GM12878 (cell line): Measurements from ENCODE around the gene ADAM10. TPM values are rescaled to one million over a fixed set of nuclear protein-coding genes. Genes with fewer than 3 reads are reported as not detected.

Experiments used
- ATAC-seq: fragments of 200-7000 bp; cut with Tn5 transposase; 3 replicates; pipeline ENCODE4 v1.9.1; 2020; ENCODE audit warnings: mild to moderate bottlenecking, moderate library complexity
- BruUV-seq: library from RNA; stranded (reverse); fragments of 400-500 nt; replicated peaks from 2 replicates; lab custom pipeline; 2021; lab: Mats Ljungman, UMichigan
- CTCF ChIA-PET: fragments of 300-600 bp; sonication (Branson Sonifier 250); formaldehyde crosslinking; extraction: SDS; loops from one replicate; lab custom pipeline; 2021; ENCODE audit warnings: inconsistent platforms; lab: Yijun Ruan, JAX
- POLR2A ChIA-PET: fragments of 350-600 bp; formaldehyde crosslinking; extraction: SDS; loops from one replicate; lab custom pipeline; 2021; ENCODE audit warnings: inconsistent platforms; lab: Charles Lee
- RAD21 ChIA-PET: fragments of 300-600 bp; sonication (Branson Sonifier 250); formaldehyde crosslinking; loops from one replicate; lab custom pipeline; 2023; ENCODE audit warnings: antibody characterized with exemption; ENCODE audit not compliant: unreplicated experiment; lab: Charles Lee
- SMC1A ChIA-PET: fragments of 300-600 bp; sonication (Branson Sonifier 250); formaldehyde crosslinking; loops from one replicate; lab custom pipeline; 2023; ENCODE audit not compliant: unreplicated experiment, uncharacterized antibody; lab: Charles Lee
- DNase-seq: peaks from one replicate; pipeline ENCODE4 v3.0.0-alpha.2; 2011; ENCODE audit warnings: low read depth, low spot score
- FAIRE-seq: peaks from 3 replicates; lab custom pipeline; 2011; peaks lifted over from hg19 to GRCh38; lab: Jason Lieb, UNC
- H2AFZ ChIP-seq: 2 replicates; pipeline ENCODE4 v1.6.0; 2011; ENCODE audit warnings: low read depth, low read length, control low read depth; ENCODE audit not compliant: control insufficient read depth
- H3K27ac ChIP-seq: 2 replicates; pipeline ENCODE4 v1.5.1; 2011; ENCODE audit warnings: control low read depth; ENCODE audit not compliant: control insufficient read depth, insufficient read depth
- H3K27me3 ChIP-seq, 2 experiments: replicated peaks in 1 of 2; 2 replicates each; pipeline versions ENCODE4 v1.6.0 to v1.6.1; 2011; ENCODE audit warnings: low read length in 1 of 2; ENCODE audit not compliant: control insufficient read depth in 2 of 2, insufficient read depth in 2 of 2
- H3K36me3 ChIP-seq, 2 experiments: 2 replicates each; pipeline ENCODE4 v1.5.1; 2011; ENCODE audit warnings: low read length in 1 of 2; ENCODE audit not compliant: control insufficient read depth in 2 of 2, insufficient read depth in 2 of 2
- H3K4me1 ChIP-seq: 2 replicates; pipeline ENCODE4 v1.6.1; 2011; ENCODE audit warnings: mild to moderate bottlenecking, low read length, moderate library complexity, mixed read lengths; ENCODE audit not compliant: control insufficient read depth, insufficient read depth
- H3K4me2 ChIP-seq: 2 replicates; pipeline ENCODE4 v1.6.0; 2011; ENCODE audit warnings: control low read depth; ENCODE audit not compliant: control insufficient read depth, insufficient read depth
- H3K4me3 ChIP-seq: fragments of 200-600 bp; sonication (generic); 2 replicates; pipeline ENCODE4 v1.5.1; 2016
- H3K79me2 ChIP-seq: 2 replicates; pipeline ENCODE4 v1.6.0; 2011; ENCODE audit warnings: low read length; ENCODE audit not compliant: control insufficient read depth, insufficient read depth
- H3K9ac ChIP-seq: 2 replicates; pipeline ENCODE4 v1.8.0; 2011; ENCODE audit warnings: low read length, control low read depth, mixed read lengths; ENCODE audit not compliant: control insufficient read depth, insufficient read depth
- H3K9me3 ChIP-seq: replicated peaks from 3 replicates; pipeline ENCODE4 v1.5.1; 2011; ENCODE audit warnings: mild to moderate bottlenecking, low read length; ENCODE audit not compliant: control insufficient read depth, insufficient read depth
- H4K20me1 ChIP-seq: 2 replicates; pipeline ENCODE4 v1.6.0; 2011; ENCODE audit not compliant: control insufficient read depth, insufficient read depth
- BRCA1 ChIP-seq: IDR thresholded peaks from 2 replicates; pipeline ENCODE4 v1.6.1; 2011; ENCODE audit warnings: low read depth, low read length, improper control_type of control experiment
- EED ChIP-seq: sonication (generic); IDR thresholded peaks from 2 replicates; pipeline ENCODE4 v1.6.1; 2016; ENCODE audit warnings: antibody characterized with exemption, low read depth
- HDAC2 ChIP-seq: fragments of 200-600 bp; sonication (generic); IDR thresholded peaks from 2 replicates; pipeline ENCODE4 v1.6.1; 2017
- NR2C2 ChIP-seq: IDR thresholded peaks from 2 replicates; pipeline ENCODE4 v1.6.1; 2011; ENCODE audit warnings: borderline replicate concordance, low read depth; ENCODE audit not compliant: control insufficient read depth, insufficient read length
- ZNF207 ChIP-seq: fragments of 450-650 bp; IDR thresholded peaks from 2 replicates; pipeline ENCODE4 v1.6.1; 2014; ENCODE audit warnings: antibody characterized with exemption, mild to moderate bottlenecking, borderline replicate concordance
- ZNF384 ChIP-seq: IDR thresholded peaks from 2 replicates; pipeline ENCODE4 v1.6.1; 2012; ENCODE audit warnings: low read depth, mild to moderate bottlenecking, low read length, improper control_type of control experiment, borderline replicate concordance
- in situ Hi-C: fragments of 300-500 bp; cut with MboI; formaldehyde crosslinking; loops from 9 replicates; pipeline ENCODE4 v1.14.3; 2018; ENCODE audit warnings: mixed read lengths
- intact Hi-C: fragments of 100-400 bp; cut with micrococcal nuclease; formaldehyde crosslinking; loops from one replicate; pipeline ENCODE4 v1.14.2; 2022; ENCODE audit not compliant: unreplicated experiment
- polyA plus RNA-seq, 11 experiments: library from polyadenylated mRNA; depleted of rRNA in 4 of 11; unstranded in 6 of 11; stranded (reverse) in 5 of 11; fragments of >200 nt; fragmentation: Nextera tagmentation in 4 of 11; fragmentation: Illumina TruSeq in 1 of 11; extraction: Ambion mirVana in 4 of 11; extraction: Trizol in 1 of 11; gene quantifications; 1 replicate in 1 of 11; 2 replicates in 10 of 11; pipeline versions ENCODE4 v1.2.1 to v1.2.3, GENCODE V29; 2011 to 2016; ENCODE audit warnings: inconsistent platforms in 2 of 11, missing spikeins in 2 of 11, low read depth in 1 of 11
- total RNA-seq, 4 experiments: library from RNA; depleted of rRNA in 3 of 4; stranded (reverse); fragments of >200 nt in 3 of 4; fragmentation: Illumina TruSeq in 1 of 4; extraction: Trizol in 1 of 4; gene quantifications; 2 replicates each; pipeline versions ENCODE4 v1.2.1 to v1.2.3, GENCODE V29; 2013 to 2021
- TF ChIP-seq, protein P1 (sequence below): fragments of 150-350 bp; IDR thresholded peaks from 2 replicates; pipeline ENCODE4 v1.6.1; 2016; ENCODE audit warnings: low read depth, low read length
- TF ChIP-seq, protein P2 (sequence below): IDR thresholded peaks from 2 replicates; pipeline ENCODE4 v1.6.1; 2011; ENCODE audit warnings: borderline replicate concordance, low read depth, mild to moderate bottlenecking, moderate library complexity, low read length; ENCODE audit not compliant: insufficient read depth, poor library complexity, severe bottlenecking
- TF ChIP-seq, protein P3 (sequence below): IDR thresholded peaks from 2 replicates; pipeline ENCODE4 v1.6.1; 2012; ENCODE audit warnings: improper control_type of control experiment, low read depth, low read length; ENCODE audit not compliant: insufficient replicate concordance
- TF ChIP-seq, protein P4 (sequence below): fragments of 450-650 bp; formaldehyde crosslinking; IDR thresholded peaks from 2 replicates; pipeline ENCODE4 v1.4.0; 2020; ENCODE audit warnings: mild to moderate bottlenecking, moderate library complexity

Gene ADAM10
- total and polyA plus RNA-seq, 10 of the 15 experiments (the other 5 are each of a cell fraction or from before 2014, with no cell fraction given), result 10.0 to 88.9 (median 51.7) TPM

DNA sequence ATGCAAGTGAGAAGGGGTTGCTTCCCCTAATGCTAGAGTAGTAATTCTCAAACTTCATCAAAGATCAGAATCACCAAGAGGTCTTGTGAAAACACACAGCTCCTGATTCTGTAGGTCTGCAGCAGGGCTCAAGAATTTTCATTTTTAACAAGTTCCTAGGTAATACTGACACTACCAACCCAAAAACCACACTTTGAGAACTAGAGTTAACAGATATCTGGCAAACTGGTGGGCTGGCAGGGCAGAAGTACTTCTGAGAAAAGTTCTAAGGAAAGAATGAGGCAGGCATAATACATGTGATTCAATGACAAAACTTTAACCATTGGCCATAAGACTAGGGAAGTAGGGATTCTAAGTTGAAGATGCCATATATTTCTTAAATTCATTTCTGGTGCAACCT is 12.8 kb upstream of the ADAM10 start:
- ChIA-PET RAD21 (no interaction called here), SMC1A (interaction anchor here (0.6 to 4.1 kb wide), 3 partner anchors 8 to 194 kb away, joined by 3 to 21 read pairs (median 3); partner anchors contain the start of gene MINDY2), POLR2A (no interaction called here), CTCF (interaction anchor here (1.3 to 4.4 kb wide), 3 partner anchors 493 to 534 kb away, joined by 3 to 30 read pairs (median 17); no protein-coding TSS in a partner anchor)
- DNase-seq (no peak), FAIRE-seq (no peak), ATAC-seq (no peak)
- H3K79me2 ChIP-seq, result no peaks in the 10 kb centered on the region
- BruUV-seq, result no TSS peak
- no peak overlapping the region for H3K4me3 ChIP-seq
- no peak overlapping the region for H3K9ac ChIP-seq
- H3K9me3 ChIP-seq, result peaks cover 3% of the 10 kb centered on the region; the same call in 2 of the 3 replicates
- in situ Hi-C loops, result no loop called here
- H3K36me3 ChIP-seq, result no peaks in the 10 kb centered on the region
- no peak overlapping the region for H3K4me2 ChIP-seq
- intact Hi-C loops, result no loop called here
- no peak overlapping the region for H3K27ac ChIP-seq
- H3K27me3 ChIP-seq, result no peaks in the 10 kb centered on the region
- no peak overlapping the region for H2AFZ ChIP-seq
- H3K4me1 ChIP-seq, result no peaks in the 10 kb centered on the region
- H4K20me1 ChIP-seq, result no peaks in the 10 kb centered on the region
- TF ChIP-seq ZNF207 (no peak), HDAC2 (no peak), BRCA1 (no peak), NR2C2 (no peak), EED (no peak), ZNF384 (no peak)
- TF ChIP-seq, protein P1, sequence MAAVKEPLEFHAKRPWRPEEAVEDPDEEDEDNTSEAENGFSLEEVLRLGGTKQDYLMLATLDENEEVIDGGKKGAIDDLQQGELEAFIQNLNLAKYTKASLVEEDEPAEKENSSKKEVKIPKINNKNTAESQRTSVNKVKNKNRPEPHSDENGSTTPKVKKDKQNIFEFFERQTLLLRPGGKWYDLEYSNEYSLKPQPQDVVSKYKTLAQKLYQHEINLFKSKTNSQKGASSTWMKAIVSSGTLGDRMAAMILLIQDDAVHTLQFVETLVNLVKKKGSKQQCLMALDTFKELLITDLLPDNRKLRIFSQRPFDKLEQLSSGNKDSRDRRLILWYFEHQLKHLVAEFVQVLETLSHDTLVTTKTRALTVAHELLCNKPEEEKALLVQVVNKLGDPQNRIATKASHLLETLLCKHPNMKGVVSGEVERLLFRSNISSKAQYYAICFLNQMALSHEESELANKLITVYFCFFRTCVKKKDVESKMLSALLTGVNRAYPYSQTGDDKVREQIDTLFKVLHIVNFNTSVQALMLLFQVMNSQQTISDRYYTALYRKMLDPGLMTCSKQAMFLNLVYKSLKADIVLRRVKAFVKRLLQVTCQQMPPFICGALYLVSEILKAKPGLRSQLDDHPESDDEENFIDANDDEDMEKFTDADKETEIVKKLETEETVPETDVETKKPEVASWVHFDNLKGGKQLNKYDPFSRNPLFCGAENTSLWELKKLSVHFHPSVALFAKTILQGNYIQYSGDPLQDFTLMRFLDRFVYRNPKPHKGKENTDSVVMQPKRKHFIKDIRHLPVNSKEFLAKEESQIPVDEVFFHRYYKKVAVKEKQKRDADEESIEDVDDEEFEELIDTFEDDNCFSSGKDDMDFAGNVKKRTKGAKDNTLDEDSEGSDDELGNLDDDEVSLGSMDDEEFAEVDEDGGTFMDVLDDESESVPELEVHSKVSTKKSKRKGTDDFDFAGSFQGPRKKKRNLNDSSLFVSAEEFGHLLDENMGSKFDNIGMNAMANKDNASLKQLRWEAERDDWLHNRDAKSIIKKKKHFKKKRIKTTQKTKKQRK, result no peak
- TF ChIP-seq, protein P2, sequence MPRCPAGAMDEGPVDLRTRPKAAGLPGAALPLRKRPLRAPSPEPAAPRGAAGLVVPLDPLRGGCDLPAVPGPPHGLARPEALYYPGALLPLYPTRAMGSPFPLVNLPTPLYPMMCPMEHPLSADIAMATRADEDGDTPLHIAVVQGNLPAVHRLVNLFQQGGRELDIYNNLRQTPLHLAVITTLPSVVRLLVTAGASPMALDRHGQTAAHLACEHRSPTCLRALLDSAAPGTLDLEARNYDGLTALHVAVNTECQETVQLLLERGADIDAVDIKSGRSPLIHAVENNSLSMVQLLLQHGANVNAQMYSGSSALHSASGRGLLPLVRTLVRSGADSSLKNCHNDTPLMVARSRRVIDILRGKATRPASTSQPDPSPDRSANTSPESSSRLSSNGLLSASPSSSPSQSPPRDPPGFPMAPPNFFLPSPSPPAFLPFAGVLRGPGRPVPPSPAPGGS, result no peak
- TF ChIP-seq, protein P3, sequence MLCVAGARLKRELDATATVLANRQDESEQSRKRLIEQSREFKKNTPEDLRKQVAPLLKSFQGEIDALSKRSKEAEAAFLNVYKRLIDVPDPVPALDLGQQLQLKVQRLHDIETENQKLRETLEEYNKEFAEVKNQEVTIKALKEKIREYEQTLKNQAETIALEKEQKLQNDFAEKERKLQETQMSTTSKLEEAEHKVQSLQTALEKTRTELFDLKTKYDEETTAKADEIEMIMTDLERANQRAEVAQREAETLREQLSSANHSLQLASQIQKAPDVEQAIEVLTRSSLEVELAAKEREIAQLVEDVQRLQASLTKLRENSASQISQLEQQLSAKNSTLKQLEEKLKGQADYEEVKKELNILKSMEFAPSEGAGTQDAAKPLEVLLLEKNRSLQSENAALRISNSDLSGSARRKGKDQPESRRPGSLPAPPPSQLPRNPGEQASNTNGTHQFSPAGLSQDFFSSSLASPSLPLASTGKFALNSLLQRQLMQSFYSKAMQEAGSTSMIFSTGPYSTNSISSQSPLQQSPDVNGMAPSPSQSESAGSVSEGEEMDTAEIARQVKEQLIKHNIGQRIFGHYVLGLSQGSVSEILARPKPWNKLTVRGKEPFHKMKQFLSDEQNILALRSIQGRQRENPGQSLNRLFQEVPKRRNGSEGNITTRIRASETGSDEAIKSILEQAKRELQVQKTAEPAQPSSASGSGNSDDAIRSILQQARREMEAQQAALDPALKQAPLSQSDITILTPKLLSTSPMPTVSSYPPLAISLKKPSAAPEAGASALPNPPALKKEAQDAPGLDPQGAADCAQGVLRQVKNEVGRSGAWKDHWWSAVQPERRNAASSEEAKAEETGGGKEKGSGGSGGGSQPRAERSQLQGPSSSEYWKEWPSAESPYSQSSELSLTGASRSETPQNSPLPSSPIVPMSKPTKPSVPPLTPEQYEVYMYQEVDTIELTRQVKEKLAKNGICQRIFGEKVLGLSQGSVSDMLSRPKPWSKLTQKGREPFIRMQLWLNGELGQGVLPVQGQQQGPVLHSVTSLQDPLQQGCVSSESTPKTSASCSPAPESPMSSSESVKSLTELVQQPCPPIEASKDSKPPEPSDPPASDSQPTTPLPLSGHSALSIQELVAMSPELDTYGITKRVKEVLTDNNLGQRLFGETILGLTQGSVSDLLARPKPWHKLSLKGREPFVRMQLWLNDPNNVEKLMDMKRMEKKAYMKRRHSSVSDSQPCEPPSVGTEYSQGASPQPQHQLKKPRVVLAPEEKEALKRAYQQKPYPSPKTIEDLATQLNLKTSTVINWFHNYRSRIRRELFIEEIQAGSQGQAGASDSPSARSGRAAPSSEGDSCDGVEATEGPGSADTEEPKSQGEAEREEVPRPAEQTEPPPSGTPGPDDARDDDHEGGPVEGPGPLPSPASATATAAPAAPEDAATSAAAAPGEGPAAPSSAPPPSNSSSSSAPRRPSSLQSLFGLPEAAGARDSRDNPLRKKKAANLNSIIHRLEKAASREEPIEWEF, result no peak
- TF ChIP-seq, protein P4, sequence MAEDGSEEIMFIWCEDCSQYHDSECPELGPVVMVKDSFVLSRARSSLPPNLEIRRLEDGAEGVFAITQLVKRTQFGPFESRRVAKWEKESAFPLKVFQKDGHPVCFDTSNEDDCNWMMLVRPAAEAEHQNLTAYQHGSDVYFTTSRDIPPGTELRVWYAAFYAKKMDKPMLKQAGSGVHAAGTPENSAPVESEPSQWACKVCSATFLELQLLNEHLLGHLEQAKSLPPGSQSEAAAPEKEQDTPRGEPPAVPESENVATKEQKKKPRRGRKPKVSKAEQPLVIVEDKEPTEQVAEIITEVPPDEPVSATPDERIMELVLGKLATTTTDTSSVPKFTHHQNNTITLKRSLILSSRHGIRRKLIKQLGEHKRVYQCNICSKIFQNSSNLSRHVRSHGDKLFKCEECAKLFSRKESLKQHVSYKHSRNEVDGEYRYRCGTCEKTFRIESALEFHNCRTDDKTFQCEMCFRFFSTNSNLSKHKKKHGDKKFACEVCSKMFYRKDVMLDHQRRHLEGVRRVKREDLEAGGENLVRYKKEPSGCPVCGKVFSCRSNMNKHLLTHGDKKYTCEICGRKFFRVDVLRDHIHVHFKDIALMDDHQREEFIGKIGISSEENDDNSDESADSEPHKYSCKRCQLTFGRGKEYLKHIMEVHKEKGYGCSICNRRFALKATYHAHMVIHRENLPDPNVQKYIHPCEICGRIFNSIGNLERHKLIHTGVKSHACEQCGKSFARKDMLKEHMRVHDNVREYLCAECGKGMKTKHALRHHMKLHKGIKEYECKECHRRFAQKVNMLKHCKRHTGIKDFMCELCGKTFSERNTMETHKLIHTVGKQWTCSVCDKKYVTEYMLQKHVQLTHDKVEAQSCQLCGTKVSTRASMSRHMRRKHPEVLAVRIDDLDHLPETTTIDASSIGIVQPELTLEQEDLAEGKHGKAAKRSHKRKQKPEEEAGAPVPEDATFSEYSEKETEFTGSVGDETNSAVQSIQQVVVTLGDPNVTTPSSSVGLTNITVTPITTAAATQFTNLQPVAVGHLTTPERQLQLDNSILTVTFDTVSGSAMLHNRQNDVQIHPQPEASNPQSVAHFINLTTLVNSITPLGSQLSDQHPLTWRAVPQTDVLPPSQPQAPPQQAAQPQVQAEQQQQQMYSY, result no peak
